ENCODE results near the gene MCM5.

MCM5 gene

GRCh38 chr22:35413624-35414023 lies 13.7 kb downstream of the MCM5 start:
- TF ChIP-seq, protein P1, sequence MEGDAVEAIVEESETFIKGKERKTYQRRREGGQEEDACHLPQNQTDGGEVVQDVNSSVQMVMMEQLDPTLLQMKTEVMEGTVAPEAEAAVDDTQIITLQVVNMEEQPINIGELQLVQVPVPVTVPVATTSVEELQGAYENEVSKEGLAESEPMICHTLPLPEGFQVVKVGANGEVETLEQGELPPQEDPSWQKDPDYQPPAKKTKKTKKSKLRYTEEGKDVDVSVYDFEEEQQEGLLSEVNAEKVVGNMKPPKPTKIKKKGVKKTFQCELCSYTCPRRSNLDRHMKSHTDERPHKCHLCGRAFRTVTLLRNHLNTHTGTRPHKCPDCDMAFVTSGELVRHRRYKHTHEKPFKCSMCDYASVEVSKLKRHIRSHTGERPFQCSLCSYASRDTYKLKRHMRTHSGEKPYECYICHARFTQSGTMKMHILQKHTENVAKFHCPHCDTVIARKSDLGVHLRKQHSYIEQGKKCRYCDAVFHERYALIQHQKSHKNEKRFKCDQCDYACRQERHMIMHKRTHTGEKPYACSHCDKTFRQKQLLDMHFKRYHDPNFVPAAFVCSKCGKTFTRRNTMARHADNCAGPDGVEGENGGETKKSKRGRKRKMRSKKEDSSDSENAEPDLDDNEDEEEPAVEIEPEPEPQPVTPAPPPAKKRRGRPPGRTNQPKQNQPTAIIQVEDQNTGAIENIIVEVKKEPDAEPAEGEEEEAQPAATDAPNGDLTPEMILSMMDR (conservative IDR thresholded peaks at IDR 0.05; ENCODE audit: low read depth, low read length): no peak
- DNase-seq (ENCODE audit: low read depth): no peak
- no peak overlapping the region for H3K4me3 ChIP-seq (ENCODE audit: low read depth, low read length)

DNA sequence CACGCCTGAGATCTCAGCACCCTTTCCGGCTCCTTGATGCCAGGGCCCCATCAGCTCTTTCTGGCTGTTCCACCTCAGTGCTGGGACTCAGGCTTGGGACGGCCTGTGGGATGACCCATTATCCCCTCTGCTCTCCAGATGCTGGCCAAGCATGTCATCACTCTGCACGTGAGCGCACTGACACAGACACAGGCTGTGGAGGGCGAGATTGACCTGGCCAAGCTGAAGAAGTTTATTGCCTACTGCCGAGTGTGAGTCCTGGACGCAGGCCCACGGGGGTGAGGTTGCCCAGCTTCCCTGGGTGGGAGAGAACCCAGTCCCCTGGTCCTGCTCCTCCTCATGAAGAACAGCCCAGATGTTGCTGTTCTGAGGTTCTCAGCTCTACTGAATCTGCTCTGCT lies 17.7 kb downstream of the MCM5 start:
- H3K4me3 ChIP-seq (ENCODE audit: low read depth, low read length): no peak overlapping the region
- TF ChIP-seq, protein P1 (conservative IDR thresholded peaks at IDR 0.05; ENCODE audit: low read depth, low read length): no peak

DNA sequence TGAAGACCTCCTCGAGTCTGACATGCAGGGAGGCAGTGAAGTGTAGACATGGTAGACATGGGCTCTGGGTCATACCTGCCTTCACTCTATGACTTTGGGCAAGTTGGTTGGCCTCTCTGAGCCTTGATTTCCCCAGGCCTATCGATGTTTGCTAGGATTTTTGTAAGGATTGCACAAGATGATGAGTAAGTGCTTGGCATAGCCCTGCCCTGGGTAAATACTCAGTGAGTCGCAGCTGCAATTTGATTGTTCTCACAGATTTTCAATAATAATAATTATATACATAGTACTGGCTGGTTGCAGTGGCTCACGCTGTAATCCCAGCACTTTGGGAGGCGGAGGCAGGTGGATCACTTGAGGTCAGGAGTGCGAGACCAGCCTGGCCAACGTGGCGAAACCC lies 18.1 kb downstream of the MCM5 start:
- no peak overlapping the region for H3K4me3 ChIP-seq (ENCODE audit: low read depth, low read length)
- no peak for DNase-seq (ENCODE audit: low read depth)
- TF ChIP-seq, protein P1 (conservative IDR thresholded peaks at IDR 0.05; ENCODE audit: low read depth, low read length): no peak

More for the DNA sequence above, 17.7 kb downstream of the MCM5 start:
- DNase-seq (ENCODE audit: low read depth): no peak

DNA sequence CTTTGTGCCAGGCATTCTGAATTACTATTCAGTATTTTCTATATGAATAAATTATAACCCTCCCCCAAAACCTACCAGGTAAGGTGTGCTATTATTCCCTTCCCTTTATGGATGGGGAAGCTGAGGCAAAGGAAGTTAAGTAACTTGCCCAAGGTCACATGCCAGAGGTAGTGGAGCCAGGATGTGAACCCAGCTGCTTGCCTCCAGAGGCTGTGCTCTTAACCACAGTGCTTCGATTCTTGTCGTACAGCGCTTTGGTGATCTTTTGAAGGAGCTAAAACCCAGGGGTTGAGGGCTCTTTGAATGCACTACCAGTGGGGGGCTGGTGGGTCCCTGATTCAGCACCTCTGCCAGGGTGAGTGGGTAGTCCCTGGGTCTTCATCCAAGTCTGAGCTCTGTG lies 18.8 kb downstream of the MCM5 start:
- TF ChIP-seq, protein P1 (conservative IDR thresholded peaks at IDR 0.05; ENCODE audit: low read depth, low read length): no peak
- DNase-seq (ENCODE audit: low read depth): no peak
- H3K4me3 ChIP-seq (ENCODE audit: low read depth, low read length): no peak overlapping the region

DNA sequence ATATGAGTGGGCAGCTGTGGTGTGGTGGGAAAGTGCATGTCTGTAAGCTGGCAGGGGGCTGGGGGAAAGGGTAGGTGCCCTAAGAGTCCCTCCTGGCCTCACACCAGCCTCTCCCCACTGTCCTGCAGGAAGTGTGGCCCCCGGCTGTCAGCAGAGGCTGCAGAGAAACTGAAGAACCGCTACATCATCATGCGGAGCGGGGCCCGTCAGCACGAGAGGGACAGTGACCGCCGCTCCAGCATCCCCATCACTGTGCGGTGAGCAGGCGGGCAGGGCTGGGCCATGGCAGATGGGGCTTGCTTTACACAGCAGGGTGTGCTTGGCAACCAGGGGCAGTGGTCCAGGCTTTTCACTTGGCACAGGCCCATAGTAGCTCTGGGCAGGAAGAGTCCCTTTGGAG lies 19.8 kb downstream of the MCM5 start:
- DNase-seq (ENCODE audit: low read depth): no peak
- TF ChIP-seq, protein P1 (conservative IDR thresholded peaks at IDR 0.05; ENCODE audit: low read depth, low read length): no peak
- no peak overlapping the region for H3K4me3 ChIP-seq (ENCODE audit: low read depth, low read length)

GRCh38 chr22:35421121-35421520 lies 21.2 kb downstream of the MCM5 start:
- no peak for DNase-seq (ENCODE audit: low read depth)
- TF ChIP-seq, protein P1 (conservative IDR thresholded peaks at IDR 0.05; ENCODE audit: low read depth, low read length): no peak
- no peak overlapping the region for H3K4me3 ChIP-seq (ENCODE audit: low read depth, low read length)

DNA sequence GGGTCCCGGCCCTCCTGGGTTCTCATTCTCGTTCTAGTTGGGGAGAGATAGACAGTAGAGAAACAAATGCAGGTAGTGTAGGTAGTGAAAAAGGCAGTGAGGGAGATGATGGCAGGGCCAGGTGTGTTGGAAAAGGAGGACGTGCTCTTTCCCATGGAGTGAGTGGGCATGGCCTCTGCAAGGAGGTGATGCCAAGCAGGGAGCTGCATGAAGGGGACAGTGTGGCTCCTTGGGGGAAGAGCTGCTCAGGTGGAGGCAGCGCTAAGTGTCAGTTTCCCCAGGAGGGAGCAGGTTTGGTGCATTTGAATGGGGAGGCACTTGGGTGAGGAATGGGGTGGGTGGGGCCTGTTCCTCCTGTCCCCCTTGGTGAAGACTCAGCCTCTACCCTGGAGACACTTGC lies 22.2 kb downstream of the MCM5 start:
- TF ChIP-seq, protein P1 (conservative IDR thresholded peaks at IDR 0.05; ENCODE audit: low read depth, low read length): no peak
- no peak overlapping the region for H3K4me3 ChIP-seq (ENCODE audit: low read depth, low read length)
- no peak for DNase-seq (ENCODE audit: low read depth)
